ENCODE data around the gene ELMO2.
A peak's percentile ranks its signal among the peaks of the same experiment; 100 is the strongest.

The ELMO2 gene, protein sequence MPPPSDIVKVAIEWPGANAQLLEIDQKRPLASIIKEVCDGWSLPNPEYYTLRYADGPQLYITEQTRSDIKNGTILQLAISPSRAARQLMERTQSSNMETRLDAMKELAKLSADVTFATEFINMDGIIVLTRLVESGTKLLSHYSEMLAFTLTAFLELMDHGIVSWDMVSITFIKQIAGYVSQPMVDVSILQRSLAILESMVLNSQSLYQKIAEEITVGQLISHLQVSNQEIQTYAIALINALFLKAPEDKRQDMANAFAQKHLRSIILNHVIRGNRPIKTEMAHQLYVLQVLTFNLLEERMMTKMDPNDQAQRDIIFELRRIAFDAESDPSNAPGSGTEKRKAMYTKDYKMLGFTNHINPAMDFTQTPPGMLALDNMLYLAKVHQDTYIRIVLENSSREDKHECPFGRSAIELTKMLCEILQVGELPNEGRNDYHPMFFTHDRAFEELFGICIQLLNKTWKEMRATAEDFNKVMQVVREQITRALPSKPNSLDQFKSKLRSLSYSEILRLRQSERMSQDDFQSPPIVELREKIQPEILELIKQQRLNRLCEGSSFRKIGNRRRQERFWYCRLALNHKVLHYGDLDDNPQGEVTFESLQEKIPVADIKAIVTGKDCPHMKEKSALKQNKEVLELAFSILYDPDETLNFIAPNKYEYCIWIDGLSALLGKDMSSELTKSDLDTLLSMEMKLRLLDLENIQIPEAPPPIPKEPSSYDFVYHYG

GRCh38 chr20:46406200-46406985 lies at the start of gene ELMO2:
TSS of gene ELMO2 (minus strand) at chr20:46406615. CDS start at chr20:46394482, 12,133 bp downstream.
- TF ChIP-seq CREB1 (IDR thresholded peaks at IDR 0.05; ENCODE audit: low read depth), result peak; percentile 57
- TF ChIP-seq, protein P1, sequence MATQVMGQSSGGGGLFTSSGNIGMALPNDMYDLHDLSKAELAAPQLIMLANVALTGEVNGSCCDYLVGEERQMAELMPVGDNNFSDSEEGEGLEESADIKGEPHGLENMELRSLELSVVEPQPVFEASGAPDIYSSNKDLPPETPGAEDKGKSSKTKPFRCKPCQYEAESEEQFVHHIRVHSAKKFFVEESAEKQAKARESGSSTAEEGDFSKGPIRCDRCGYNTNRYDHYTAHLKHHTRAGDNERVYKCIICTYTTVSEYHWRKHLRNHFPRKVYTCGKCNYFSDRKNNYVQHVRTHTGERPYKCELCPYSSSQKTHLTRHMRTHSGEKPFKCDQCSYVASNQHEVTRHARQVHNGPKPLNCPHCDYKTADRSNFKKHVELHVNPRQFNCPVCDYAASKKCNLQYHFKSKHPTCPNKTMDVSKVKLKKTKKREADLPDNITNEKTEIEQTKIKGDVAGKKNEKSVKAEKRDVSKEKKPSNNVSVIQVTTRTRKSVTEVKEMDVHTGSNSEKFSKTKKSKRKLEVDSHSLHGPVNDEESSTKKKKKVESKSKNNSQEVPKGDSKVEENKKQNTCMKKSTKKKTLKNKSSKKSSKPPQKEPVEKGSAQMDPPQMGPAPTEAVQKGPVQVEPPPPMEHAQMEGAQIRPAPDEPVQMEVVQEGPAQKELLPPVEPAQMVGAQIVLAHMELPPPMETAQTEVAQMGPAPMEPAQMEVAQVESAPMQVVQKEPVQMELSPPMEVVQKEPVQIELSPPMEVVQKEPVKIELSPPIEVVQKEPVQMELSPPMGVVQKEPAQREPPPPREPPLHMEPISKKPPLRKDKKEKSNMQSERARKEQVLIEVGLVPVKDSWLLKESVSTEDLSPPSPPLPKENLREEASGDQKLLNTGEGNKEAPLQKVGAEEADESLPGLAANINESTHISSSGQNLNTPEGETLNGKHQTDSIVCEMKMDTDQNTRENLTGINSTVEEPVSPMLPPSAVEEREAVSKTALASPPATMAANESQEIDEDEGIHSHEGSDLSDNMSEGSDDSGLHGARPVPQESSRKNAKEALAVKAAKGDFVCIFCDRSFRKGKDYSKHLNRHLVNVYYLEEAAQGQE (IDR thresholded peaks at IDR 0.05; ENCODE audit: low read depth), result no peak
- no peak for TF ChIP-seq CEBPB (IDR thresholded peaks at IDR 0.05)
- TF ChIP-seq ZBTB7A (IDR thresholded peaks at IDR 0.05; ENCODE audit: low read depth), result peak; percentile 95; the same call in 1 of the 2 replicates
- TF ChIP-seq TCF12 (IDR thresholded peaks at IDR 0.05; ENCODE audit: low read depth), result no peak

DNA sequence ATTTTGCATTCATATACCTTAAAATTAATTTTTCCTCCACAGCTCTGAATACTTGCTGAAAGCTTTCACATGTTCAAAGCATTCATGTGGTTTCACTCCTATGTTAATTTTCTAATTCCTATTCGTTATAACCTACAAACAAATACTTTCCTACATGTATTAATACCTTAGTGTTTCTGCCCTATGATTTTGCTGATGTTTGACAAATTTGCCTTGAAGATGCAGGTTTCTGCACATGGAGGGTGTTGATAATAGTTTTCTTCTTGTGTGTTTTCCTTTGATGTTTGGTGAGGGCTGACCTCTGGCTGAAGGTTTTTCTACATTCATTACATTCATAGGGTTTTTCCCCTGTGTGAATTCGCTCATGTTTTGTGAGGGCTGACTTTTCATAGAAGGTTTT lies 49.3 kb upstream of the ELMO2 start:
- no peak for TF ChIP-seq TAF1 (IDR thresholded peaks at IDR 0.05; ENCODE audit: low read depth)
- TF ChIP-seq FOXM1 (IDR thresholded peaks at IDR 0.05; ENCODE audit: borderline replicate concordance, low read depth), result no peak
- TF ChIP-seq NFIC (IDR thresholded peaks at IDR 0.05), result no peak
- no peak for TF ChIP-seq EGR1 (IDR thresholded peaks at IDR 0.05)
- no peak for TF ChIP-seq ZBTB7A (IDR thresholded peaks at IDR 0.05; ENCODE audit: low read depth)
- TF ChIP-seq EP300 (IDR thresholded peaks at IDR 0.05; ENCODE audit: borderline replicate concordance), result no peak
- no peak for TF ChIP-seq TEAD4 (IDR thresholded peaks at IDR 0.05)

DNA sequence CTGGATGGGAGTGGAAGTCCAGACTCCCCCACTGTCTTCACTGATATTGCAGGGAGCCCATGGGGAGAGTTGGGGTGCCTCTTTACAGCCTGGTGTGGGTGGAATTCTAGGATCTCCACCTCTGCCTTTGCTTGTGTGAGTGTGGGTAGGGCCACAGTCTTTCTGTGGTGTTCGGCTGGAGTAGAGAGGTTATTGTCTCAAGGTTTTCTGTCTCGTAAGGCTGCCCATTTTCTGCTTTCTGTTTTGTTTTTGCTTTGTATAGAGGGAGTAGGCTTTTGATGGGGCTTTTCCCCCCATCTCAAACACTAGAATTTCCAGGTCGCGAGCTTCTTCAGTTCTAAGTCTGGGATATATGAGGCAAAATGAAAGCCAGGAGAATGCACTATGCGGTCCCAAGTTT lies 40.4 kb upstream of the ELMO2 start:
- TF ChIP-seq RAD21 (IDR thresholded peaks at IDR 0.05; ENCODE audit: low read depth) (no peak), TCF12 (IDR thresholded peaks at IDR 0.05; ENCODE audit: low read depth) (no peak), YY1 (IDR thresholded peaks at IDR 0.05; ENCODE audit: low read depth) (no peak)

- TF ChIP-seq, protein P2, sequence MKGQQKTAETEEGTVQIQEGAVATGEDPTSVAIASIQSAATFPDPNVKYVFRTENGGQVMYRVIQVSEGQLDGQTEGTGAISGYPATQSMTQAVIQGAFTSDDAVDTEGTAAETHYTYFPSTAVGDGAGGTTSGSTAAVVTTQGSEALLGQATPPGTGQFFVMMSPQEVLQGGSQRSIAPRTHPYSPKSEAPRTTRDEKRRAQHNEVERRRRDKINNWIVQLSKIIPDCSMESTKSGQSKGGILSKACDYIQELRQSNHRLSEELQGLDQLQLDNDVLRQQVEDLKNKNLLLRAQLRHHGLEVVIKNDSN (IDR thresholded peaks at IDR 0.05), result no peak
- TF ChIP-seq CEBPB (IDR thresholded peaks at IDR 0.05), result no peak
- no peak for TF ChIP-seq RAD21 (IDR thresholded peaks at IDR 0.05; ENCODE audit: low read depth)
- no peak for TF ChIP-seq TEAD4 (IDR thresholded peaks at IDR 0.05)
- TF ChIP-seq ZBTB7A (IDR thresholded peaks at IDR 0.05; ENCODE audit: low read depth), result no peak
- TF ChIP-seq, protein P1 (IDR thresholded peaks at IDR 0.05; ENCODE audit: low read depth), result no peak
- no peak for TF ChIP-seq YY1 (IDR thresholded peaks at IDR 0.05; ENCODE audit: low read depth)
- no peak for TF ChIP-seq EGR1 (IDR thresholded peaks at IDR 0.05)
- no peak for TF ChIP-seq FOXM1 (IDR thresholded peaks at IDR 0.05; ENCODE audit: borderline replicate concordance, low read depth)
- TF ChIP-seq, protein P3, sequence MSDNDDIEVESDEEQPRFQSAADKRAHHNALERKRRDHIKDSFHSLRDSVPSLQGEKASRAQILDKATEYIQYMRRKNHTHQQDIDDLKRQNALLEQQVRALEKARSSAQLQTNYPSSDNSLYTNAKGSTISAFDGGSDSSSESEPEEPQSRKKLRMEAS (IDR thresholded peaks at IDR 0.05), result no peak
- TF ChIP-seq TAF1 (IDR thresholded peaks at IDR 0.05; ENCODE audit: low read depth), result no peak
- no peak for TF ChIP-seq TCF12 (IDR thresholded peaks at IDR 0.05; ENCODE audit: low read depth)
- no peak for TF ChIP-seq EP300 (IDR thresholded peaks at IDR 0.05; ENCODE audit: borderline replicate concordance)
- TF ChIP-seq CREB1 (IDR thresholded peaks at IDR 0.05; ENCODE audit: low read depth), result no peak
- no peak for TF ChIP-seq NFIC (IDR thresholded peaks at IDR 0.05)
Observed at GRCh38 chr20:46439837-46440236, 33.4 kb upstream of the ELMO2 start.

- TF ChIP-seq FOXM1 (IDR thresholded peaks at IDR 0.05; ENCODE audit: borderline replicate concordance, low read depth) (no peak), ZBTB7A (IDR thresholded peaks at IDR 0.05; ENCODE audit: low read depth) (no peak), RAD21 (IDR thresholded peaks at IDR 0.05; ENCODE audit: low read depth) (peak; percentile 44; the same call in 1 of the 2 replicates), NFIC (IDR thresholded peaks at IDR 0.05) (no peak)
Observed at GRCh38 chr20:46438156-46438750, 31.8 kb upstream of the ELMO2 start.

- TF ChIP-seq, protein P1 (IDR thresholded peaks at IDR 0.05; ENCODE audit: low read depth), result no peak
- TF ChIP-seq EP300 (IDR thresholded peaks at IDR 0.05; ENCODE audit: borderline replicate concordance) (no peak), TAF1 (IDR thresholded peaks at IDR 0.05; ENCODE audit: low read depth) (no peak)
Observed at GRCh38 chr20:46435146-46435545, 28.7 kb upstream of the ELMO2 start.

All from Ishikawa (cell line).